Measurements from ENCODE around the gene DDX47.
"Not testable (repeated sequence)": the region's sequence is repeated elsewhere in the genome, so short reads cannot be mapped to it uniquely, and the experiment has no call there.

The DDX47 gene

DNA sequence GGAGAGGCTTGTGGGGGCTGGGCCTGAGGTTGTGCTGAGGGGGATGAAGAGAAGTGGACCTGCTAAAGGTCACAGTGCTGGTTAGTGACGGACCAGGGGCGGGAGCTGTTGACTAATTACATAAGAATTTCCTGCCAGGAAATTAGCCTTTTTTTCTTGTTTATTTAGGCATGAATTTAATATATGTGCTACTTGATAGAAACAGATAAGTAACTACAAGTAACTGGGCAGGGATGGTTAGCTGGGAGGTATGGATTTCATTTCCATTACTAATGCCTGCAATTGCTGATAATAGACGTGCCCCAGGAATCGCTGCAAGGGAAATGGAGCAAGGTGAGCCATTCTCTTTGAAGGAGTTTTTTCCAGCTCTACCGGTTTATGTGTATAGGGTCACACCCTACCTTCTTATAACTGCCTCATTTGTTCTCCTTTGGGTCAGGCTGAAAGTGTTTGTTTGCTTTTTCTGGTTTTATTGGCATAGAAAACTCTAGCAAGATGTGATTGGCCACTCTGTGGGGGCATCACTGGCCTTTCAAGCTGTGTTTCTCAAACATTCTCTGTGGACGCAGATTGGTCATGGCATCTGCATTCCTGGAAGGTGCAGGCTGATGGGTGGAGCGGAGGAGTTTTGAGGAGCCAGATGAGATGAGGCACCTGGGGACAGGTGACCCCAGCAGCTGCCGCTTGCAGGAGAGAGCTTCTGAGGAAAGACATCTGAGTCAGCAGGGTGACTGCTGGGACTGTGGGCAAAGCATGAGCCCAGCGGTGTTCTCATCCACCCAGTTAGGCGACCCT lies 59.2 kb downstream of the DDX47 start:
- DNase-seq (ENCODE audit: low read depth): peak; percentile 23

DNA sequence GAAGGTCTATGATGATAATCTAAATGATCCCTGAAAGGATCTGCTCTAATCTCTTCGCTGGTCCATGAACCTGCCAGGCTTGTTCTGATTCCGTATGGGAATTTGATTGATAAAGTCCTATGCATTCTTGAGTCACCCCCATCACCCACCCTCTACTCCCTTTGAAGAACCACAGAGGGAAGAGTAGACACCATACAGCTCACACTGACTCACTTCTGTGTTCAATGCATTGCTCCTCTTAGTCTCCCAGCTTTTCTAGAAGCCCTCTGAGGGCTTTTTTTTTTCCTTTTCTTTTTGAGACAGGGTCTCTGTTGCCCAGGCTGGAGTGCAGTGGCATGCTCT lies 59.8 kb downstream of the DDX47 start:
- DNase-seq (ENCODE audit: low read depth): peak; percentile 18

DNA sequence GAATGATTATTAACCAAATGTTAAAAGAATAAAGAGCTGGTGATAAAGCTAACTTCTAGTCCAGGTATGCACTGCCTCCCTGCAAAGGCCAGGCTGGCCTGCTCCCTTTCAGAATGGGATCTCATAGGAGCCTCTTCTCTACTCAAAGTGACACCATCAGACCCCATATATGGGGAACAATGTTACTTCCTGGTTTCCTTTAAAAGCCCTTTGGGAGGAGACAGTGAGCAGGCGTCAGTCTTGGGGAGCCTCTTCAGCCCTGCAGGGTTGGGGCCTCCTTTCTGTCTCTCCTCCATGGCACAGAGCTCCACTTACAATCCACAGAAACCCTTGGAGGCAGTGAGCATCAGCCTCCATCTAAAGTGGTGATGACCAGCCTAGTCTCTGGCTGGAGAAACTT lies 60.9 kb downstream of the DDX47 start:
- no peak for DNase-seq (ENCODE audit: low read depth)

DNA sequence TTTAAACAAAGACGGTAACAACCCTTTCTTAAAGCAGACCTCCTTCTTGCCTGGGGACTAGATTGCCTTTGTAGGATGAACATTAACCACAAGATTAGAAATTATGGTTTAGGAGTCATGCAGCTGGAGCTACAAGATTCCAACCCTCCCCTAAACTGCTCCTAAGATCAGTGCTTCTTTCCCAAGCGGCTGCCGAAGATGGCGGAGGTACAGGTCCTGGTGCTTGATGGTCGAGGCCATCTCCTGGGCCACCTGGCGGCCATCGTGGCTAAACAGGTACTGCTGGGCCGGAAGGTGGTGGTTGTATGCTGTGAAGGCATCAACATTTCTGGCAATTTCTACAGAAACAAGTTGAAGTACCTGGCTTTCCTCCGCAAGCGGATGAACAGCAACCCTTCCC lies 62.2 kb downstream of the DDX47 start:
- DNase-seq (ENCODE audit: low read depth): not testable (repeated sequence)

DNA sequence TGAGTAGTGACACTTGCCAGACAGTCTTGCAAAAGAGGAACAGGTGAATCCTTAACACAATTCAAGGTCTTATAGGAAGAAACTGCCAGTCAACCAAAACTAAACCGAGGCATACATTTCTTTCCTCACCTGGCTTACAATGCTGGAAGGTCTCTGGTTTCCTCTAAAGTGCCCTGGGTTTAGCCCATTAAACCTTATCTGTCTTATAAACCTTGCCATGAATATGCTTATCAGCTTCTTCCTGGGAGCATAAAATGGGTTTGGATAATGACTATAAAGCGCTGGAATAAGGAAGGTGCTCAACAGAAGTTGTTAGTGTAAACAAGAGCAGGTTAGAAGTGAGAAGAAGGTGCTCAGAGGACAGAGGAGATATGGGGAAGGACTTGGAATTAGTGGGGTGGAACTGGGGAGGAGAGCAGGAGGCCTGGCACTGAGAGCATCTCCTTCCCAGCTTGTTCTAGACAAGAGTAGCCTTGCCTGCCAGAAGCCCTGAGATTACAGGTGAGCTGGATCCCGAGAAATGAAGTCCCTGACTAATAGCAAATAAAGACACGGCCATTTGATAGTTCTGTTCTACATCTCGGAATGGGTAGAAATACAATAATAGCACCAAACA lies 64.1 kb downstream of the DDX47 start:
- DNase-seq (ENCODE audit: low read depth): no peak

- no peak for DNase-seq (ENCODE audit: low read depth)
Observed at GRCh38 chr12:12877781-12878455, 64.8 kb downstream of the DDX47 start.

All from stromal cell of bone marrow (primary cell).